Endodermal cell (in vitro differentiated cells): ENCODE data around the gene SPATA12. TPM values are rescaled to one million over a fixed set of nuclear protein-coding genes. Genes with fewer than 3 reads are reported as not detected.

ENCODE experiments used
- DNase-seq: peaks from one replicate; pipeline ENCODE4 v3.0.0-alpha.2; 2017
- H3K27ac ChIP-seq: 2 replicates; pipeline ENCODE4 v1.5.1; 2013; ENCODE audit warnings: mild to moderate bottlenecking, low read depth, low read length, moderate library complexity
- H3K27me3 ChIP-seq: 2 replicates; pipeline ENCODE4 v1.6.1; 2013; ENCODE audit warnings: mild to moderate bottlenecking, low read length, moderate library complexity; ENCODE audit not compliant: insufficient read depth, control insufficient read depth, poor library complexity, severe bottlenecking
- H3K36me3 ChIP-seq: 2 replicates; pipeline ENCODE4 v1.7.0; 2013; ENCODE audit warnings: mild to moderate bottlenecking, low read length, moderate library complexity; ENCODE audit not compliant: control insufficient read depth, insufficient read depth
- H3K4me1 ChIP-seq: one replicate; pipeline ENCODE4 v1.7.0; 2013; ENCODE audit warnings: low read length; ENCODE audit not compliant: control insufficient read depth, insufficient read depth
- H3K4me3 ChIP-seq: 2 replicates; pipeline ENCODE4 v1.5.1; 2013; ENCODE audit warnings: mild to moderate bottlenecking, low read length, moderate library complexity
- H3K9ac ChIP-seq: 2 replicates; pipeline ENCODE4 v1.6.1; 2013; ENCODE audit warnings: mild to moderate bottlenecking, low read length, moderate library complexity; ENCODE audit not compliant: poor library complexity, severe bottlenecking; ENCODE audit errors: extremely low read depth
- H3K9me3 ChIP-seq: 2 replicates; pipeline ENCODE4 v1.6.1; 2013; ENCODE audit warnings: mild to moderate bottlenecking, low read length, moderate library complexity; ENCODE audit not compliant: control insufficient read depth
- H3K27ac Mint-ChIP-seq: 2 replicates; pipeline ENCODE4 v1.8.0; 2020; ENCODE audit warnings: mixed read lengths
- H3K27me3 Mint-ChIP-seq: 2 replicates; pipeline ENCODE4 v1.8.0; 2021; ENCODE audit warnings: mild to moderate bottlenecking, mixed read lengths; ENCODE audit not compliant: insufficient read depth
- H3K36me3 Mint-ChIP-seq: 2 replicates; pipeline ENCODE4 v1.8.0; 2020; ENCODE audit warnings: low read depth, mixed read lengths
- H3K4me1 Mint-ChIP-seq: 2 replicates; pipeline ENCODE4 v1.8.0; 2020; ENCODE audit warnings: mixed read lengths
- H3K4me3 Mint-ChIP-seq: 2 replicates; pipeline ENCODE4 v1.8.0; 2020; ENCODE audit warnings: mild to moderate bottlenecking, moderate library complexity, mixed read lengths
- H3K9me3 Mint-ChIP-seq: 2 replicates; pipeline ENCODE4 v1.8.0; 2020; ENCODE audit warnings: mild to moderate bottlenecking, mixed read lengths
- WGBS, 2 experiments: methylation state at CpG; one replicate each; pipeline versions ENCODE4 v1.1.5 to v1.1.7; 2013; ENCODE audit warnings: missing lambda C conversion rate in 2 of 2, mixed read lengths in 1 of 2; ENCODE audit not compliant: insufficient coverage in 1 of 2, insufficient read length in 1 of 2; 5-methylcytosine and 5-hydroxymethylcytosine counted together
- total RNA-seq, 2 donors: library from RNA; stranded (reverse); fragmentation: NEBNext Ultra II Directional in 1 of 2; extraction: Animal tissue kit (Norgen Biotek cat#: 25700) in 1 of 2; gene quantifications; 2 replicates in 1 of 2; 3 replicates in 1 of 2; pipeline ENCODE4 v1.2.1, GENCODE V29; 2021
- TF ChIP-seq, protein P1 (sequence below): fragments of 200-600 bp; sonication (generic); conservative IDR thresholded peaks from 2 replicates; pipeline ENCODE4 v1.5.0; 2021; ENCODE audit warnings: antibody characterized with exemption, mild to moderate bottlenecking

Gene SPATA12
- total RNA-seq, 2 donors from 2014 or later = not detected

- H3K27ac ChIP-seq = no peak overlapping the region
- no peak overlapping the region for H3K27ac Mint-ChIP-seq
- no peak overlapping the region for H3K4me3 ChIP-seq
- H3K36me3 Mint-ChIP-seq = peaks cover 8% of the 10 kb centered on the region
- H3K27me3 Mint-ChIP-seq = no peaks in the 10 kb centered on the region
- peaks cover 4% of the 10 kb centered on the region for H3K9me3 ChIP-seq
- TF ChIP-seq, protein P1, sequence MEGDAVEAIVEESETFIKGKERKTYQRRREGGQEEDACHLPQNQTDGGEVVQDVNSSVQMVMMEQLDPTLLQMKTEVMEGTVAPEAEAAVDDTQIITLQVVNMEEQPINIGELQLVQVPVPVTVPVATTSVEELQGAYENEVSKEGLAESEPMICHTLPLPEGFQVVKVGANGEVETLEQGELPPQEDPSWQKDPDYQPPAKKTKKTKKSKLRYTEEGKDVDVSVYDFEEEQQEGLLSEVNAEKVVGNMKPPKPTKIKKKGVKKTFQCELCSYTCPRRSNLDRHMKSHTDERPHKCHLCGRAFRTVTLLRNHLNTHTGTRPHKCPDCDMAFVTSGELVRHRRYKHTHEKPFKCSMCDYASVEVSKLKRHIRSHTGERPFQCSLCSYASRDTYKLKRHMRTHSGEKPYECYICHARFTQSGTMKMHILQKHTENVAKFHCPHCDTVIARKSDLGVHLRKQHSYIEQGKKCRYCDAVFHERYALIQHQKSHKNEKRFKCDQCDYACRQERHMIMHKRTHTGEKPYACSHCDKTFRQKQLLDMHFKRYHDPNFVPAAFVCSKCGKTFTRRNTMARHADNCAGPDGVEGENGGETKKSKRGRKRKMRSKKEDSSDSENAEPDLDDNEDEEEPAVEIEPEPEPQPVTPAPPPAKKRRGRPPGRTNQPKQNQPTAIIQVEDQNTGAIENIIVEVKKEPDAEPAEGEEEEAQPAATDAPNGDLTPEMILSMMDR = no peak
- DNase-seq = no peak
- peaks cover 13% of the 10 kb centered on the region for H3K4me1 ChIP-seq
- peaks cover 22% of the 10 kb centered on the region for H3K4me1 Mint-ChIP-seq
- no peaks in the 10 kb centered on the region for H3K36me3 ChIP-seq
- no peak overlapping the region for H3K4me3 Mint-ChIP-seq
- H3K9me3 Mint-ChIP-seq = peaks cover 8% of the 10 kb centered on the region
- H3K9ac ChIP-seq = no peak overlapping the region
- H3K27me3 ChIP-seq = no peaks in the 10 kb centered on the region
These were observed 42.2 kb upstream of the SPATA12 start for GRCh38 chr3:57018246-57018645.

DNA sequence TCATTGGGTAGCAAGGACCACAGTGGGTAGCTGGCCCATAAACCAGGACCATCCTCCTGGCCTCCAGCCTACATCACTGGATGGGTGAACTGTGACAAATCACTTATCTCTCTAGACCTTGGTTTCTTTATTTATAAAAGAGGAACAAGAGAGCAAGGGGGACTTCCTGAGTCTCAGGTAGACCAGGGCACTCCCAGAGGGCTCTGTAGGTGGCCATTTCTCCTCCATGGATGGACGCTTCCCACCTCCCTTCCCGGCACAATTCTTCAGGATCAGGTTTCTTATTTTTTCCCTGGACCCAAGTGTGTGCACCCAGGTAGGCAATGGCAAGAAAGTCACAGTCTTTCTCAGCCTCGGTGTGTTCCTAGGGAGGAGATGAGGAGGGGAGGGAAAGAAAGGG is 41.4 kb upstream of the SPATA12 start:
- Mint-ChIP-seq H3K9me3 (no peaks in the 10 kb centered on the region), H3K27ac (no peak overlapping the region), H3K36me3 (peaks cover 1% of the 10 kb centered on the region), H3K27me3 (no peaks in the 10 kb centered on the region), H3K4me1 (peaks cover 22% of the 10 kb centered on the region), H3K4me3 (no peak overlapping the region)
- Histone ChIP-seq H3K27me3 (no peaks in the 10 kb centered on the region), H3K4me3 (no peak overlapping the region), H3K9me3 (no peaks in the 10 kb centered on the region), H3K27ac (no peak overlapping the region), H3K4me1 (peaks cover 13% of the 10 kb centered on the region), H3K9ac (no peak overlapping the region), H3K36me3 (no peaks in the 10 kb centered on the region)
- TF ChIP-seq, protein P1 = no peak
- 83 to 88% methylated on average over 1 to 3 of the region's 3 CpGs for WGBS, 2 experiments
- DNase-seq = no peak

DNA sequence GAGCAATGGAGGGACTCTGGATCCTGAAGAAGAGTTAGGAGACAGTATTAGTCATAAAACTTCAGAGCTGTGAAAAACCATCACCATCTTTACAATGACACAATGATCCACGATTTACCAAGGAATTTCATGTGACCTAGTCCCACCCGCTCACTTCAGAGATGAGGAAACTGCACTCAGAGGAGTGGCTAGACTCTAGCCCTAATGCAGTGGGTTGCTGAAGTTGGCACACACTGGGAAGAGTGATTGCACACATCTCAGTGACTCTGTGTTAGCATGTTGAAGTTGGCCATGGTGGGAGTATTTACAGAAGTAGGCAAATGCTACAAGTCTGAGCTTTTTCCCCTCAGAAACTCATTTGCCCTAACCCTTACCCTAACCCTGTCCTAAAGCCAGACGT is 35.2 kb upstream of the SPATA12 start:
- WGBS, 2 experiments = 78 to 95% methylated on average over 2 to 3 of the region's 3 CpGs
- no peak overlapping the region for H3K9ac ChIP-seq

More for the DNA sequence above, 35.2 kb upstream of the SPATA12 start:
- Mint-ChIP-seq H3K27me3 (no peaks in the 10 kb centered on the region), H3K36me3 (peaks cover 15% of the 10 kb centered on the region), H3K4me3 (no peak overlapping the region), H3K4me1 (no peaks in the 10 kb centered on the region), H3K9me3 (no peaks in the 10 kb centered on the region), H3K27ac (no peak overlapping the region)
- Histone ChIP-seq H3K4me3 (no peak overlapping the region), H3K9me3 (no peaks in the 10 kb centered on the region), H3K36me3 (no peaks in the 10 kb centered on the region), H3K4me1 (no peaks in the 10 kb centered on the region), H3K27me3 (no peaks in the 10 kb centered on the region), H3K27ac (no peak overlapping the region)
- TF ChIP-seq, protein P1 = no peak
- no peak for DNase-seq
